Stimulated activated CD4-positive, alpha-beta T cell treated with anti-CD3 and anti-CD28 coated beads, Interleukin-4, amount 100 ng/mL, for 1 hour (primary cell): ENCODE measurements around the gene TSPAN5.
"Not testable (repeated sequence)": the region's sequence is repeated elsewhere in the genome, so short reads cannot be mapped to it uniquely, and the experiment has no call there.

Experiments
- DNase-seq: peaks from one replicate; pipeline ENCODE4 v3.0.0-alpha.2; 2020

TSPAN5 gene

DNA sequence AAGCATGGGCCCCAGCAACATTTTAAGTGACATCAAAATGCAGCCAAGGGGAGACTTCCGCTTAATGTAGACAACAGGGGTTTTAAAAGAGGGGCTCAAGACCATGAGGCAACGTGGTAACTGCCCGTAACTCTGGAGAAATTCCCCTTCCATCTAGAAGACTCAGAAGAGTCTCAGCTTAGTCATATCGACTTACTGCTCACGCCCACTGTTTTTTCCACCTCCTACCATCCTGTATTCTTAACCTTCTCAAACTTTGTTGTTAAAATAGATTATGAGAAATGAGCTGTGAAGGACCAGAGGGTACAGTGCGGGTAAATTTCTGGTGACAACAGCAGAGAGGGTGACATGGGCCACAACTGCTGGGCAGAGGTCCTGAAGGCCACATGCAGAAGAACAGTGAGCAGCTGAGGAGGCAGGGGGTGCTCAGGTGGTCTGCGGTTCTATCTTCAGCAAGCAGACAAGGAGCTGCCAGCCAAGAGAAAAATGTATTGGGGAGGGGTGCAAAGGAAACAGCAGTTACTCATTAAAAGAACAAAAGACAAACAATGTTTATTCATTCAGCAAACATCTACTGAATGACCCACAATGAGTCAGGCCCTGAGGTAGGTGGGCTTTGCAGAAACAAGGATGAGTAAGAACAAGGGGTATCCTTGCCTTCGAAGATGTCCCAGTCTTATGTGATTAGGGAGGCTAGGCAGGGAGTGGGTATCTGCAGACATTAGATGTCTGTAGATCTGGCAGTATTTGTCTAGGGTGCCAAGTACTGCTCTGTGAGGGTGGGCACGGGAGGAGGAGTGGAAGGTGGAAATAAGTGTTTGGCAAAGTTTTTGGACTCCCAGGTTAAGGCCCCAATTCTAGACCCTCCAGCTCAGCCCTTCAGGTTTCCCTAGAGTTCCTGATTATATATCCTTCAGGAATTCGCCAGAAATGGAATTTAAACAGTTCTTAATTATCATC lies 175.3 kb downstream of the TSPAN5 start:
- DNase-seq, result peak; percentile 32

DNA sequence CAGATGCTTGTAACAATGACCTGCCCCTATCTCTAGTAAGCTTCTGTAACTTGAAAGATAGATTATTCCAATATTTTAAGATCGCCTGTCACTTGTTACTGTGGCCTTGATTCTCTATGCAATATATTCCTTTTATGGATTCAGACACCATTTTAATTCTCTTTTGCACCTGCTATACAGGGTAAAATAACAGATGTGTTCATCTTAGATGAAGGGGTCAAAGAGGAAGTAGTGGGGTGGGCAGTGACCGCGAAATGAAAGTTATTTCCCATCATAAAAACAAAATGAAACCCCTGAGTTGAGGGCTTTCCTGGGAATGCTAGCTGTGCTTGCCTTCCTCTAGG lies 175.9 kb downstream of the TSPAN5 start:
- DNase-seq, result no peak

DNA sequence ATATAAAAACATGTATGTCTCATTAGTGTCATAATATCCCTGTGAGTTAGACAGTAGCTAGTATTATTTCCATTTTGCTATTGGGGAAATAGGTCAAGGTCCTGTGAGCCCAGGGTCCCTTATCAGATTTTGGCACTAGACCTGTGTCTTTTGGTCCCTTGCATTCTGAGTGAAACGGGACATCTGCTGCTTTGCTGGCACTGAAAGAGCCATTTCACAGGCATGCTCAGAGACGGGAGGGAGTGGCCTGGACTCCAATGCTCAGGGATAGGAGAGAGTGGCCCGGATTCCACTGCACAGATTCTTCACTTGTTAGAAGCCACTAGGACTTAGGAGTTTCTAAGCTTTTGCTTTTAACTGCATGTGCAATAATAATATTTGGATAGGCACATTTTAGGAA lies 177.2 kb downstream of the TSPAN5 start:
- no peak for DNase-seq

DNA sequence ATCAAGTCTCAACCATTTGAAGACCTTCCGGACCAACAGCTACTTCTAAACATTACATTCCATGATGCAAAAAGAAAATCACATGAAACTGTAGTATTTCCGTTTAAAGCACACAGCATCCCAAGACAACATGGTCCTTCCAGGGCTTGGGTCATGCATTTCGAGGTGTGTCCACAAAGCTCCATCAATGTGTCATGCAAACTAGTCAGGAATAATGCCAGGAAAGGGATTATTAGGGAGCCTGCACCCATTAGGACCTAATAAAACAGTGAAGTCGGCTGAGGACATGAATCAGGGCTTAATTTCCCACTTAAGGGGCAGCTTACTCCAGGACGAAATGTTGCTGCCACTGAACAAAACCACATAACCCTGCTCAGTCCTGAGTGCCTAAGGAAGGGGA lies 177.9 kb downstream of the TSPAN5 start:
- no peak for DNase-seq

DNA sequence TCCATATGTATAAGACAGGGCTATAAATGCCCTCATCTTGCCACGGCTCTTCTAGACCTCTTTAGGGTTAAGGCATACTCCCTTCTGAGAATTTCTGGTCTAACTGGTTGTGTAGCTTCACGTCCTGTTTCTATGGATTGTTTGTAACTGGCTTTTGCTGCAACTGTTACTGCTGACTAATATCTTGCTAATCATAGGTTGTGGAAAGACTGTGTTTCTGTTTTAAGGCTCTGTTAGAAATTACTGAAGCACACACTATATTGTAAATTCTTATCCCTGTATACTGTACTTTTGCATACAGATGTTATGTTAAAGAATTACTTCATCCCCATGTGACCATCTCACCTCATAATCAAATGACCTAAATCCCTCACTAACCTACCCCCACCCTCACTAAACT lies 178.8 kb downstream of the TSPAN5 start:
- DNase-seq, result not testable (repeated sequence)

DNA sequence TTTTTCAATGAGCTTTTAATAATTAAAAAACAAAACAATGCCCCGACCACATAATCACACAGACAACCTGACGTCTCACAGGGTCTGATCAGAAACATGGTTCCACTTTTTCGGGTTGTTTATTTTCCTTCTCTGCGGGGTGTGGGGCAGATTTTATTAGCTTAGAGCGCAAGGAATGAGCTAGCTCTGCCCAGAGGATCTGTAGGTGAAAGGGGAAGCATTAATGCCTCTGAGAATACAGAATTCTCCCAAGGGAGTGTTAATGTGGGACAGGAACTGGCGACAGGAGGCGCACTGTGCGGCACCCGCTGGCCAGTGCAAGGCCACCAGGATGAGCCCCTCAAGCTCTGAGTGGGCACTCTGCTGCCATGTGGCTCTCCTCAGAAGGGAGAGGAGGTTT lies 181.5 kb downstream of the TSPAN5 start:
- no peak for DNase-seq

DNA sequence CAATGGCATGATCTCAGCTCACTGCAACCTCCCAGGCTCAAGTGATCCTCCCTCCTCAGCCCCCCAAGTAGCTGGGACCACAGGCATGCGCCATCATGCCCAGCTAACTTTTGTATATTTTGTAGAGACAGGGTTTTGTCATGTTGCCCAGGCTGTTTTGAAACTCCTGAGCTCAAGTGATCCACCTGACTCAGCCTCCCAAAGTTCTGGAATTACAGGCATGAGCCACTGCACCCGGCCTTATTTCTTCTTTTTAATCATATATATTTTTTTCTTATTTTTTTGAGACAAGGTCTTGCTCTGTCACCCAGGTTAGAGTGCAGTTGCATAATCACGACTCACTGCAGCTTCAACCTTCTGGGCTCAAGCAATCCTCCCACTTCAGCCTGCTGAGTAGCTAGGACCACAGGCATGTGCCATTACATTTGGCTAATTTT lies 184.0 kb downstream of the TSPAN5 start:
- DNase-seq, result no peak

DNA sequence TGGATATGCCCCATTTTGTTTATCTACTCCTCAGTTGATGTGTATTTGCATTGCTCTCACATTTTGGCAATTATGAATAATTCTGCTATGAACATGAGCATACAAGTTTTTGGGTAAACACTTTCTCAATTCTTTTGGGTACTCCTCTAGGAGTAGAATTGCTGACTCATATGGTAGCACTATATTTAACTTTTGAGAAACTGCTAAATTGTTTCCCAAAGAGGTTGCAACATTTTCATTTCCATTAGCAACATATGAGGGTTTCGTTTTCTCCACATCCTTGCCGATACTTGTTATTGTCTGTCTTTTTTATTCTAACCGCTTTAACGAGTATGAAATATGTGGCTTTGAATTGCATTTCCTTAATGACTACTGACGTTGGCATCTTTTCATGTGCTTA lies 185.4 kb downstream of the TSPAN5 start:
- no peak for DNase-seq

DNA sequence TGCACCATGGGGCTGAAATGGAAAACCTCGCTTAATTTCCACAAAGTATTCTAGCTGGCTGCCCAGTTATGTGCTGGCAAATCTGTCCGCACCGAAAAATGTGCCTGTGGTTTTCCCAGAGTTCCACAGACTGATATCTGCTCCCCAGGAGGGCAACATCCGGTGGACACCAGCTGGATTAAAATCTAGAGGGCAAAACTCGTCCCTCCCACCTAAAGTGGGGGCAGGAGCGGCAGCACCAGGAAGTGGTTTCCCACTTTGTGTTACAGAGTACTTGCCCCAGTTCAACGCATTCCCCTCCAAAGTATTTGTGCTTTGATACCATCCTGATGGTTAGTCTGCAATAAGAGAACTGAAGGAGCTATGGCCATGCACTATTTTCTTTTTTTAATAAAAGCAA lies 187.6 kb downstream of the TSPAN5 start:
- no peak for DNase-seq

DNA sequence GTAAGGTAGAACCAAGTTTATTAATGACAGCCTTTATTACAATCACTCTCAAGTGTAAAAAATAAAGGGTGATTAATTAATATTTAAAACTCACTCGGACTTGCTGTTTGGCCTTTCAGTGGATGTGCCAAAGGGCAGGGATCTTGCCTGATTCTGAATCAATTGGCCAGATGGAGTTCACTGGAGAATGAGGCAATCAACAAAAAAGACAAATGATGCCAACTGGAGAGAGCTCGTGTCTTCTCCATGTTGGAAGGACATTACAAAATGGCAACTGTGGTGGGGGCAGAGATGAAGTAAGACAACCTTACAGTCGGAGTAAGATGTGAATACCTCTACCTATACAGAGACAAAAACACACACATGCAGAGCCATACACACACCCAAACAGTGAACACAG lies 188.0 kb downstream of the TSPAN5 start:
- no peak for DNase-seq

DNA sequence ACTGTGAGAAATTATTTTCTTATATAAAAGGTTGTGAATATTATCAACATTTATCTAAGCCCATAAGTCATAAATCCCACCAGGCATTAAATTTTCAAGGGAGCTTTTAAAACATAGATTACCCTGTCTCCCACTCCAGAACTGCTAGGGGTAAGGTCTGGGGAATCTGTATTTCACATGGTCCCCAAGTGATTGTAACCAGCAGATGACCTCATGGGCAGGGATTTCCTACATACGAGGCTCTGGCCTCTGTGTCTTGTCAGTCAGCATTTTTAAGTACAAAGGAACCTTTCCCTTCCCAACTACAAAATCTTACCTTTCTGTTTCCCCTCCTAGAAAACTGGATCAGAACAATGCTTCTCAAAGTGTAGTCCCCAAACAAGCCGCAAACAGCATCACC lies 188.6 kb downstream of the TSPAN5 start:
- DNase-seq, result no peak

DNA sequence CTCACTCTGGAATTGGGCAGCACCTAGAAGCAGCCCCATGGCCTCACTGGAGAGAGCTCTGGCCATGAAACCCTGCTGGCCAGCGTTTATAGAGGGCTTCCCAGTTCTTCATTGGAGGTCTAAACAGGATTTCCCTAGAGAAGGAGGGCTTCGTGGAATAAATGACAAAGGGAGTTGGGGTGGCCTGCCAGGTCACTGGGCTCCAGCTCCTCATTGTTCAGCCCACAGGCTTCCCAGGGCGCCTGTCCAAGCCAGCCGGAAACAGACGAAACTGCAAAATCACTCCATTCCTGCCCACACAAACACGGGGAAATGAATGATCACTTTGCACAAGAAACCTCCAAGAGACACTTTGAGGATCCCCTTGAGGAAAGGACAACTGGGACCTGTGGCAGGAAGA lies 189.7 kb downstream of the TSPAN5 start:
- no peak for DNase-seq

DNA sequence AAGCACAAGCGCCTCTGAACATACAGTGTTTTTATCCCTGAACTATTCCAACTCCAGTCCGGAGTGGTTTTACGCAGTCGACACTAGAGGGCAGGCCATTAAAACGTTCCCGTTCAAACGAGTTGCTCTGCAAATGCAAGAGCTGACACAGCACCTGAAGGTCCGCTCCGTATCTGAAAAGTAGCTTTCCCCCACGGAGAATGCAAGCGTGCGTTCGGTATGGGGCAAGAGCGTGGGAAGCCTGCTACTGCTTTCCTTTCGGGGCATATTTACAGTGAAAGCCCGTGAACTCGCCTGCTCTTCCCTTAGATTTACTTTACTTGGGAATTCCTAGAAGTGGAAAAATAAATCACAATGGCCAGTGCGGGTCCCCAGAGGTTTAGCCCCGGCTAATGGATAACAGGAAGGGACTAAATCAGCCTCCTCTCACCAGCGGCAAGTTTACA lies 190.8 kb downstream of the TSPAN5 start:
- DNase-seq, result peak; percentile 63

DNA sequence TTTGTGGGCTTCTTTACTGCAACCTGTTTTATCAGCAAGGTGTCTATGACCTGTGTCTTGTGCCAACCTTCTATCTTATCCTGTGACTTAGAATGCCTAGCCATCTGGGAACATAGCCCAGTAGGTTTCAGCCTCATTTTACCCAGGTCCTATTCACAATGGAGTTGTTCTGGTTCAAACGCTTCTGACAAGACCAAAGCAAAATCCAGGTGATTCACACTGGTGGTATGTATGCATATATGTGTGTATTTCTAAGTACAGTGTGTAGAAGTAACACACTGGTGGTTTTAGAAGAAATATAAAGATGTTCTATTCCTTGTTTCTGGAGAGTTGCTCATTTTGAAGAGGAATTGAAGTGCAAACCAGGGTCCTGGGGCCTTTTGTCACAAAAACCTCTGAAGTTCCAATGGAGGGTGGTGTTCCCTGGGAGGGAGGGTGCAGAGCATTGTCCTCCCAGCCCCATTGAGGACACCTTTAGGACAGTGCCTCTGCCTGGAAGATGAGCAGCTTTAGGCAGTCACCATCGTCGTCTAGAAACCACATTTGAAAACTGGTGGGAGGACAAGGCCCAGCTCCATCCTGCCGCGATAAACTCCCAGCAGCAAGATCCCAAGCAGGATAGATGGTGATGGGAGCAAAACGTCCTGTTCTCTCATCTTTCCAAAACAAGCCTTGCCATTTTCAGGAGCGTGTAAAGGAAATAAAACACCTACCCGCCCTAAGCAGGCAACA lies 191.4 kb downstream of the TSPAN5 start:
- no peak for DNase-seq

DNA sequence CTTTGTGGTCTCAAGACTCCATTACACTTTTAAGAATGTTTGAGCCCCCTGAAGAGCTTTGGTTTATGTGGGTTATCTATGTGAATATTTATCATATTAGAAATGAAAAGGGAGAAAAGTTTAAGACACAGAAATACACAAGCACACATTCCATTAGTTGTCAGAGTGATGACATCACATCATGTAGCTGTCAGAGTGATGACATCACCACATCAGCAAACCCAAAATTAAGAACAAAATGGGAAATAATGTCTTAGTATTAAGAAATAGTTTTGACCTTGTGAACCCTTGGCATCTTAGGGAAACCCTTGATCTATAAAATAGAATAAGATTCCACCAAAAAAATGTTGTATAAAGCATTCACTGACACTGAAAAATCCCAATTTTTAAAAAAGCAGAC lies 195.9 kb downstream of the TSPAN5 start:
- DNase-seq, result no peak

DNA sequence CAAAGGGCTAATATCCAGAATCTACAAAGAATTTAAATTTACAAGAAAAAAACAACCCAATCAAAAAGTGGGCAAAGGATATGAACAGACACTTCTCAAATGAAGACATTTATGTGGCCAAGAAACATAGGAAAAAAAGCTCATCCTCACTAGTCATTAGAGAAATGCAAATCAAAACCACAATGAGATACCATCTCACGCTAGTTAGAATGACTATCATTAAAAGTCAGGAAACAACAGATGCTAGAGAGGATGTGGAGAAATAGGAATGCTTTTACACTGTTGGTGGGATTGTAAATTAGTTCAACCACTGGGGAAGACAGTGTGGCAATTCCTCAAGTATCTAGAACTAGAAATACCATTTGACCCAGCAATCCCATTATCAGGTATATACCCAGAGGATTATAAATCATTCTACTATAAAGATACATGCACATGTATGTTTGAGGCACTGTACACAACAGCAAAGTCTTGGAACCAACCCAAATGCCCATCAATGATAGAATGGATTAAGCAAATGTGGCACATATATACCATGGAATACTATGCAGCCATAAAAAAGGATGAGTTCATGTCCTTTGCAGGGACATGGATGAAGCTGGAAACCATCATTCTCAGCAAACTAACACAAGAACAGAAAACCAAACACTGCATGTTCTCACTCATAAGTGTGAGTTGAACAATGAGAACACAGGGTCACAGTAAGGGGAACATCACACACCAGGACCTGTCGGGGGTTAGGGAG lies 197.1 kb downstream of the TSPAN5 start:
- not testable (repeated sequence) for DNase-seq

DNA sequence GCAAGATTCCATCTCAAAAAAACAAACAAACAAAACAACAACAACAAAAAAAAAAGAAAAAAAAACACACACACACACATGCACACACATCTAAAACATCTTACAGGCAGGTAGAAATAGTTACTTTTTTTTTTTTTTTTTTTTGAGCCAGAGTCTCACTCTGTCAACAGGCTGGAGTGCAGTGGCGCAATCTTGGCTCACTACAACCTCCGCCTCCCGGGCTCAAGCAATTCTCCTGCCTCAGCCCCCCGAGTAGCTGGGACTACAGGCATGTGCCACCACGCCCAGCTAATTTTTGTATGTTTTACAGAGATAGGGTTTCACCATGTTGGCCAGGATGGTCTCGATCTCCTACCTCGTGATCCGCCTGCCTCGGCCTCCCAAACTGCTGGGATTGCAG lies 201.0 kb downstream of the TSPAN5 start:
- DNase-seq, result not testable (repeated sequence)

DNA sequence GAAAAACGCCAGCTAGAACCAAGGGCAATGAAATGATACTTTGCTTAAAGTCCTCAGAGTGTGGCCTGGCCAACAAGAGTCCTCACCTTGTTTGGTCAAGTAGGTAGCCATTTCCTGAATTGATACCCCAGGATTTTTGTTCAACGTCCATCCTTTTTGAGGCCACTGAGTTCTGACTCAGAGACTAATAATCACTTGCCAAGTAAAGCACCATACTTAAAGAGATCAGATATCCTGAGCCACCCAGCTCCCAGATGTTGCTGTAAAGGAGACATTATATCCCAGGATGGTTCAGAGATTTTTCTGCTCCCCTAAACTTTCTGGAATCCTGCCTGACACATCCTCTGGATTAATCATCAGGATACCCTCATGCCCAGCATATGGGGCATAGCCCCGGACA lies 206.3 kb downstream of the TSPAN5 start:
- no peak for DNase-seq

DNA sequence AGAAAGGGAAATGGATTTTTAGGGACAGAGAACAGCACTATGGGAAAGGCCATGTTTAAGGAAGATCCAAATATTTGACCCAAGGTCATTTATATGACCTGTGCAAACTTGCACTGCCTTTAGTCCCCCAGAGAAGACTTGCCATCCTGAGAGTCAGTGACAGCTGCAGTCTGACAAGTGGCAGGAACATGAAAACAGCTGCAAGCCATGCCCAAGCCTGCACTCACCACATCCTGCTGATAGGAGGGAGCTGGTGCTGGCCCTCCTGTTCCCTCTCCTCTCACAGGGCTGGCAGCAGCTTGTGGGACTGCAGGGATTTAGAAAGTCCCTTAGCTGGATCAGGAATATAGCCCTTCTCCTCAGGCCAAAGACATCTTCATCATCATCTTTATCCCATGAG lies 209.5 kb downstream of the TSPAN5 start:
- DNase-seq, result no peak

DNA sequence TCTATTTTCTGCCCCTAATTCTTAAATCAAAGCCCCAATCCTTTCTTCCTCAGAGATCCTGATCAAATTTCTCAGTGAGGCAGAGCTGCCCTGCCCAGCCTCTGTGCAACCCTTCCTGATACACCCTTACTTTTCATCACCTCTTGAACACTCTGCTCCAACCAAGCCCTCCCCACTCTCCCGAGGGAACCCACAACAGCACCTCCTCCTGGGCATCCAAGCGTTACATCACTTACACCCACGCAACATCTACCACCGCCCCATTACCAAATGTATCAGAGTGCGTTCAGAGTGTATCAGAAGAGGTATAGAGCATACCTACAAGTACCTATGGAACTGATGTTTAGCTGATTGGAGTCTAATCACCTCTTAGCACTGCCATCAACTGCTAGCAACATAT lies 210.8 kb downstream of the TSPAN5 start:
- DNase-seq, result no peak

DNA sequence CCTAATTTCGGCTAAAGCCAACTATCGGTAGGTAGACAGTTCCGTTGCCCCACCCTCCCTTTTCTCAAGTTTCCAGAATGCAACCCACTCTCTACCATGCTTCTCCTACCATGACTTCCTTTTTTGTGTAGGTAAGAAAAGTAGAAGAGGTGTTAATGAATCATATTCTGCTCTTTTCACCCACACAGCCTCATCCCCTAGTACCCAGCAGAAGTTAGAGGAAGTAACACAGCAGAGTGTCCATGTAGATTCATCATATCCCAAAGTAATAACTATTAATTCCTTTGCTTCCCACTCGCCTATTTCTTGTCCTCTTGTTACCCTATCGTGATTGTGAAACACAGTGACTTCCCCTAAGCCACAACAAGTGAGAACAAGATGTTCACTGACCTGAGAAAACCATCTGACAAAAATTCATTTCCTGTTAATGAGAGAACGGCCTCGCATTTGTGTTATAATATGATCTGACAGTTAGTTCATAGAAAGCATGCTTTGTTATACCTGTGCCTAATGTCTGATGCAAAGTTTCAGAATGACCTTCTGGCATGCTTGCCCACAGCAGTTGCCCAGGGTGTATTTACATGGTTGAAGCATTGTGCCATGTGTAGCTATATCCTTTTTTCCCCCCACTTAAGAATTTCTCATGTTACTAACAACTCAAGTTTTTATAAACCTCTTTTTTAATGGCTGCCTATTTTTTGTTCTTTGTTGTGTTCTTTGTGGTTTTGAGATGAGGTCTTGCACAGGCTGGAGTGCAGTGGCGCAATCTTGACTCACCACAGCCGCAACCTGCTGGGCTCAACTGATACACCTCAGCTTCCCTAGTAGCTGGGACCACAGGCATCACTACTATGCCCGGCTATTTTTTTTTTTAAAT lies 211.7 kb downstream of the TSPAN5 start:
- peak; percentile 47 for DNase-seq

DNA sequence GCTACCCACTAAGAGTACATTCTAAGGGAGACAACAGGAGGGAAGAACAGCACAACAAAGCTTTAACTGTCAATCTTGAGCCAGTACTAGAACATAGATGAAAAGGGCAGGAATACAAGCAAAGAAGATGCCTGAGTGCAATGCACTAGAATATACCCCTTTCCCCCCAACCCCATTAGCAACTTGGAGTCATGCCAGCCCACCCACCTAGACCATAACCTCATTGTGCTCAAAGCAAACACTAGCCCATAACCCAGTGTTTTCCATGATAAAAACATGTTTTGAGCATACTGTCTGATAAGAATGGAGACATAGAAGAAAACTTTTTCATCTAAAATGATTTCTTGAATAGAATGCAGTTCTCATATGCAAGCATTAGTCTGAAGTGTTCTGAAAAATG lies 214.0 kb downstream of the TSPAN5 start:
- DNase-seq, result no peak
